Activated CD8-positive, alpha-beta T cell treated with anti-CD3 and anti-CD28 coated beads, Interleukin-2, amount 10 ng/mL, durations not matched to agents 7 days and 5 days (primary cell): ENCODE measurements around the gene ZNF688. TPM values are rescaled to one million over a fixed set of nuclear protein-coding genes. Genes with fewer than 3 reads are reported as not detected.

Experiments used
- ATAC-seq: fragments of 150-1000 bp; cut with Tn5 transposase; one replicate; pipeline ENCODE4 v1.10.0; 2021; ENCODE audit warnings: moderate library complexity
- CTCF ChIA-PET: fragments of 350-600 bp; sonication (Branson Sonifier 250); formaldehyde crosslinking; loops from one replicate; lab custom pipeline; 2021; ENCODE audit warnings: antibody characterized with exemption; lab: Charles Lee
- POLR2A ChIA-PET: fragments of 350-600 bp; sonication (Branson Sonifier 250); formaldehyde crosslinking; loops from one replicate; lab custom pipeline; 2021; ENCODE audit warnings: antibody characterized with exemption; lab: Charles Lee
- DNase-seq: peaks from one replicate; pipeline ENCODE4 v3.0.0-alpha.2; 2020
- H3K27ac Mint-ChIP-seq: one replicate; pipeline ENCODE4 v1.8.0; 2021; ENCODE audit warnings: mild to moderate bottlenecking, mixed read lengths
- H3K27me3 Mint-ChIP-seq: one replicate; pipeline ENCODE4 v1.8.0; 2021; ENCODE audit warnings: low read depth, mixed read lengths
- H3K36me3 Mint-ChIP-seq: one replicate; pipeline ENCODE4 v1.8.0; 2021; ENCODE audit warnings: low read depth, mixed read lengths
- H3K4me1 Mint-ChIP-seq: one replicate; pipeline ENCODE4 v1.8.0; 2021; ENCODE audit warnings: low read depth, mixed read lengths
- H3K4me3 Mint-ChIP-seq: one replicate; pipeline ENCODE4 v1.8.0; 2021; ENCODE audit warnings: mild to moderate bottlenecking, mixed read lengths
- H3K9me3 Mint-ChIP-seq: one replicate; pipeline ENCODE4 v1.8.0; 2022; ENCODE audit warnings: mixed read lengths; ENCODE audit not compliant: insufficient read depth
- total RNA-seq, 2 experiments: library from RNA; stranded (reverse); gene quantifications; one replicate each; pipeline ENCODE4 v1.2.3, GENCODE V29; 2021

Gene ZNF688
- total RNA-seq, 2 experiments from 2014 or later = 12.5 to 13.4 TPM

- H3K27ac Mint-ChIP-seq = no peak overlapping the region
- CTCF ChIA-PET = no interaction called here
Observed at GRCh38 chr16:30532285-30533145, 39.0 kb downstream of the ZNF688 start.

GRCh38 chr16:30530163-30531037 is 41.1 kb downstream of the ZNF688 start:
- H3K4me3 Mint-ChIP-seq = no peak overlapping the region

More at GRCh38 chr16:30532285-30533145, 39.0 kb downstream of the ZNF688 start:
- Mint-ChIP-seq H3K4me3 (no peak overlapping the region), H3K4me1 (peaks cover 46% of the 10 kb centered on the region), H3K27me3 (no peaks in the 10 kb centered on the region), H3K9me3 (no peaks in the 10 kb centered on the region), H3K36me3 (peaks cover 27% of the 10 kb centered on the region)
- no peak for DNase-seq
- POLR2A ChIA-PET = interaction anchor here (4.3 kb wide), 1 partner anchor 25 kb away, joined by 80 read pairs; the partner anchor contains the start of gene ZNF764
- ATAC-seq = no peak

GRCh38 chr16:30528799-30529457 is 42.6 kb downstream of the ZNF688 start:
- H3K9me3 Mint-ChIP-seq = no peaks in the 10 kb centered on the region
- ChIA-PET POLR2A (interaction anchor here (0.9 to 1.2 kb wide), 3 partner anchors 14 to 44 kb away, joined by 3 read pairs; no protein-coding TSS in a partner anchor), CTCF (interaction anchor here (1.1 to 2.6 kb wide), 3 partner anchors 29 to 99 kb away, joined by 5 to 11 read pairs (median 6); partner anchors contain the start of genes DCTPP1 and ZNF764)
- no peak for DNase-seq
- peak overlapping the region; percentile 25 for H3K4me3 Mint-ChIP-seq
- no peak for ATAC-seq
- H3K36me3 Mint-ChIP-seq = peaks cover 19% of the 10 kb centered on the region
- H3K27ac Mint-ChIP-seq = no peak overlapping the region
- H3K4me1 Mint-ChIP-seq = peaks cover 37% of the 10 kb centered on the region
- H3K27me3 Mint-ChIP-seq = no peaks in the 10 kb centered on the region

More at GRCh38 chr16:30530163-30531037, 41.1 kb downstream of the ZNF688 start:
- DNase-seq = no peak
- Mint-ChIP-seq H3K27me3 (no peaks in the 10 kb centered on the region), H3K36me3 (peaks cover 16% of the 10 kb centered on the region), H3K27ac (peak overlapping the region; percentile 8), H3K4me1 (peaks cover 37% of the 10 kb centered on the region), H3K9me3 (no peaks in the 10 kb centered on the region)
- ATAC-seq = no peak
- CTCF ChIA-PET = interaction anchor here (0.6 to 2.6 kb wide), 3 partner anchors 68 to 100 kb away, joined by 3 to 11 read pairs (median 3); partner anchors contain the start of gene DCTPP1
- POLR2A ChIA-PET = interaction anchor here (0.6 to 0.9 kb wide), 2 partner anchors 42 to 56 kb away, joined by 3 read pairs; partner anchors contain the start of gene ZNF688

GRCh38 chr16:30527635-30528178 is 43.8 kb downstream of the ZNF688 start:
- Mint-ChIP-seq H3K27ac (peak overlapping the region; percentile 75), H3K27me3 (no peaks in the 10 kb centered on the region), H3K36me3 (peaks cover 17% of the 10 kb centered on the region), H3K4me3 (peak overlapping the region; percentile 73), H3K9me3 (no peaks in the 10 kb centered on the region), H3K4me1 (peaks cover 32% of the 10 kb centered on the region)
- ChIA-PET CTCF (interaction anchor here (0.8 to 2.6 kb wide), 9 partner anchors 8 to 98 kb away, joined by 3 to 11 read pairs (median 5); partner anchors contain the start of genes DCTPP1 and ZNF764), POLR2A (interaction anchor here (0.6 to 1.3 kb wide), 5 partner anchors 8 to 98 kb away, joined by 3 to 6 read pairs (median 3); partner anchors contain the start of genes DCTPP1, ZNF747 and ZNF785)
- DNase-seq = no peak
- peak; percentile 2 for ATAC-seq

- Mint-ChIP-seq H3K9me3 (no peaks in the 10 kb centered on the region), H3K27me3 (no peaks in the 10 kb centered on the region), H3K4me1 (peaks cover 32% of the 10 kb centered on the region), H3K27ac (peak overlapping the region; percentile 75), H3K4me3 (peak overlapping the region; percentile 73), H3K36me3 (peaks cover 21% of the 10 kb centered on the region)
- ATAC-seq (peak; percentile 90), DNase-seq (peak; percentile 97)
- ChIA-PET CTCF (interaction anchor here (0.8 to 1.6 kb wide), 6 partner anchors 9 to 97 kb away, joined by 3 to 7 read pairs (median 4); partner anchors contain the start of gene DCTPP1), POLR2A (interaction anchor here (0.6 to 1.3 kb wide), 6 partner anchors 9 to 97 kb away, joined by 3 to 6 read pairs (median 4); partner anchors contain the start of genes DCTPP1, ZNF747 and ZNF785)
Observed at GRCh38 chr16:30526823-30527634, 44.5 kb downstream of the ZNF688 start.

GRCh38 chr16:30526137-30526822 is 45.2 kb downstream of the ZNF688 start, which contains the start of gene ZNF768:
Gene ZNF768, minus strand, starts transcription at chr16:30526566. Its CDS starts 153 bp downstream, at chr16:30526413.
- Mint-ChIP-seq H3K36me3 (peaks cover 25% of the 10 kb centered on the region), H3K27me3 (no peaks in the 10 kb centered on the region), H3K4me1 (peaks cover 32% of the 10 kb centered on the region), H3K27ac (peak within 1 kb of the TSS; percentile 75), H3K9me3 (no peaks in the 10 kb centered on the region), H3K4me3 (peak within 1 kb of the TSS; percentile 78)
- CTCF ChIA-PET = interaction anchor here (1.0 to 1.9 kb wide), 4 partner anchors 9 to 96 kb away, joined by 3 to 12 read pairs (median 6); partner anchors contain the start of genes DCTPP1 and ZNF747
- ATAC-seq (peak; percentile 31), DNase-seq (peak; percentile 34)
- POLR2A ChIA-PET = interaction anchor here (0.7 to 1.6 kb wide), 8 partner anchors 9 to 132 kb away, joined by 3 to 6 read pairs (median 4); partner anchors contain the start of genes FBRS, ZNF747 and ZNF785

GRCh38 chr16:30525844-30526136 is 45.7 kb downstream of the ZNF688 start:
- Mint-ChIP-seq H3K27me3 (no peaks in the 10 kb centered on the region), H3K36me3 (peaks cover 21% of the 10 kb centered on the region), H3K4me3 (peak overlapping the region; percentile 78), H3K4me1 (peaks cover 30% of the 10 kb centered on the region), H3K9me3 (no peaks in the 10 kb centered on the region), H3K27ac (peak overlapping the region; percentile 72)
- ATAC-seq (no peak), DNase-seq (no peak)
- POLR2A ChIA-PET = interaction anchor here (1.2 to 1.6 kb wide), 3 partner anchors 43 to 133 kb away, joined by 3 to 6 read pairs (median 3); partner anchors contain the start of gene FBRS
- CTCF ChIA-PET = interaction anchor here (0.8 to 1.9 kb wide), 5 partner anchors 10 to 96 kb away, joined by 3 to 12 read pairs (median 4); partner anchors contain the start of genes DCTPP1 and ZNF747

GRCh38 chr16:30524575-30525568 is 46.6 kb downstream of the ZNF688 start:
- DNase-seq (no peak), ATAC-seq (no peak)
- no peak overlapping the region for H3K4me3 Mint-ChIP-seq
- H3K9me3 Mint-ChIP-seq = no peaks in the 10 kb centered on the region
- peaks cover 27% of the 10 kb centered on the region for H3K36me3 Mint-ChIP-seq
- no peak overlapping the region for H3K27ac Mint-ChIP-seq
- POLR2A ChIA-PET = interaction anchor here (0.7 to 1.6 kb wide), 10 partner anchors 8 to 134 kb away, joined by 3 to 6 read pairs (median 4); partner anchors contain the start of genes FBRS, ZNF689 and ZNF747
- H3K27me3 Mint-ChIP-seq = no peaks in the 10 kb centered on the region
- peaks cover 23% of the 10 kb centered on the region for H3K4me1 Mint-ChIP-seq
- CTCF ChIA-PET = interaction anchor here (0.8 to 1.9 kb wide), 7 partner anchors 10 to 115 kb away, joined by 3 to 12 read pairs (median 3); partner anchors contain the start of genes DCTPP1 and ZNF747
